Tibial nerve (tissue), 4 donors: ENCODE data around the gene GNB5. TPM values are rescaled to one million over a fixed set of nuclear protein-coding genes. Genes with fewer than 3 reads are reported as not detected.

Experiments
- DNase-seq, 2 donors: peaks; one replicate each; pipeline ENCODE4 v3.0.0-alpha.2; 2019; ENCODE audit warnings: low spot score in 2 of 2
- H3K27ac ChIP-seq, 4 donors: fragments of 200-600 bp; sonication (generic) in 3 of 4; one replicate each; pipeline ENCODE4 v1.5.1; 2017 to 2019; ENCODE audit warnings: mild to moderate bottlenecking in 1 of 4
- H3K27me3 ChIP-seq, 2 donors: fragments of 200-600 bp; sonication (generic) in 1 of 2; one replicate each; pipeline versions ENCODE4 v1.5.1 to v1.6.0; 2017 to 2019
- H3K36me3 ChIP-seq, 3 donors: fragments of 200-600 bp; sonication (generic); one replicate each; pipeline ENCODE4 v1.5.1; 2018 to 2019
- H3K4me1 ChIP-seq, 4 donors: fragments of 200-600 bp; sonication (generic) in 3 of 4; one replicate each; pipeline ENCODE4 v1.5.1; 2017 to 2019
- H3K4me3 ChIP-seq, 4 donors: fragments of 200-600 bp; sonication (generic) in 3 of 4; one replicate each; pipeline ENCODE4 v1.5.1; 2017 to 2019; ENCODE audit warnings: mild to moderate bottlenecking in 1 of 4, moderate library complexity in 1 of 4
- H3K9me3 ChIP-seq, 4 donors: fragments of 200-600 bp; sonication (generic) in 3 of 4; one replicate each; pipeline ENCODE4 v1.5.1; 2017 to 2019
- CTCF ChIP-seq, 5 experiments: fragments of 200-600 bp in 3 of 5; fragments of 450-650 bp in 2 of 5; sonication (generic) in 3 of 5; IDR thresholded peaks; one replicate each; pipeline ENCODE4 v1.5.1; 2016 to 2019; ENCODE audit warnings: antibody characterized with exemption in 5 of 5, mild to moderate bottlenecking in 3 of 5, moderate library complexity in 2 of 5
- EP300 ChIP-seq, 2 donors: sonication (generic); formaldehyde crosslinking; IDR thresholded peaks; one replicate each; pipeline ENCODE4 v1.6.1; 2017; ENCODE audit warnings: antibody characterized with exemption in 2 of 2, mild to moderate bottlenecking in 1 of 2
- POLR2A ChIP-seq, 2 donors: fragments of 450-650 bp; IDR thresholded peaks; one replicate each; pipeline ENCODE4 v1.6.1; 2017; ENCODE audit warnings: antibody characterized with exemption in 2 of 2, mild to moderate bottlenecking in 2 of 2, moderate library complexity in 2 of 2
- WGBS, 2 donors: methylation state at CpG; one replicate each; pipeline ENCODE4 v1.1.5; 2018; 5-methylcytosine and 5-hydroxymethylcytosine counted together
- total RNA-seq, 4 donors: library from RNA; depleted of rRNA; stranded (reverse); fragments of >200 nt; gene quantifications; one replicate each; pipeline ENCODE4 v1.1.0, GENCODE V29; 2016

GNB5 gene
- total RNA-seq, 4 donors from 2014 or later: 5.5 to 24.1 (median 16.4) TPM

GRCh38 chr15:52162876-52163275 lies 28.3 kb downstream of the GNB5 start:
- no peaks in the 10 kb centered on the region for H3K9me3 ChIP-seq
- 89% methylated on average over 21 to 22 of the region's 22 CpGs for WGBS, 2 donors
- peaks cover 0 to 8% (median 0%) of the 10 kb centered on the region in 3 donors for H3K36me3 ChIP-seq
- H3K27me3 ChIP-seq: no peaks in the 10 kb centered on the region
- DNase-seq: no peak
- TF ChIP-seq POLR2A (IDR thresholded peaks at IDR 0.05): no peak
- no peak for TF ChIP-seq EP300 (IDR thresholded peaks at IDR 0.05)
- no peak for TF ChIP-seq CTCF (IDR thresholded peaks at IDR 0.05)
- no peak overlapping the region for H3K4me3 ChIP-seq
- no peak overlapping the region for H3K27ac ChIP-seq
- no peaks in the 10 kb centered on the region for H3K4me1 ChIP-seq

DNA sequence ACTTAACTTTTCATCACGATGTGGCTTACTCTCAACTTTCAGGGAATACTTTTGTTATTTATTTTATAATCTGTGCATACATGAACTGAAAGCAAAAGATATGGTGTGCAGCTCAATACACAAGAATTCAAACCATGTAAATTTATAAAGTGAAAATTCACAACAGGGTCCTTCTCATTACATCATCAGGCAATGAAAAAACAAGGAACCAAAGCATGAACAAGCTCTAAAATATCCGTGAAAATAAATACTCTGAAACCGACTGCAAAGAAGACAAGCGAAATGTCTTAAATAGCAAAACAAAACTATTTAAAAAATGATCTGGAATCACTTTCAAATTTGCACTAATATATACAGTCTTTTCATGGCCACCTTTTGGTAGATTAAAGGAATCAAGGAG lies 28.9 kb downstream of the GNB5 start:
- no peak for DNase-seq
- Histone ChIP-seq H3K4me3 (no peak overlapping the region), H3K9me3 (no peaks in the 10 kb centered on the region), H3K27me3 (no peaks in the 10 kb centered on the region), H3K36me3 (peaks cover 0 to 8% (median 0%) of the 10 kb centered on the region in 3 donors), H3K4me1 (no peaks in the 10 kb centered on the region), H3K27ac (no peak overlapping the region)
- no peak for TF ChIP-seq POLR2A (IDR thresholded peaks at IDR 0.05)
- no peak for TF ChIP-seq EP300 (IDR thresholded peaks at IDR 0.05)
- no peak for TF ChIP-seq CTCF (IDR thresholded peaks at IDR 0.05)
- 49 to 52% methylated on average over 4 of the region's 4 CpGs for WGBS, 2 donors

DNA sequence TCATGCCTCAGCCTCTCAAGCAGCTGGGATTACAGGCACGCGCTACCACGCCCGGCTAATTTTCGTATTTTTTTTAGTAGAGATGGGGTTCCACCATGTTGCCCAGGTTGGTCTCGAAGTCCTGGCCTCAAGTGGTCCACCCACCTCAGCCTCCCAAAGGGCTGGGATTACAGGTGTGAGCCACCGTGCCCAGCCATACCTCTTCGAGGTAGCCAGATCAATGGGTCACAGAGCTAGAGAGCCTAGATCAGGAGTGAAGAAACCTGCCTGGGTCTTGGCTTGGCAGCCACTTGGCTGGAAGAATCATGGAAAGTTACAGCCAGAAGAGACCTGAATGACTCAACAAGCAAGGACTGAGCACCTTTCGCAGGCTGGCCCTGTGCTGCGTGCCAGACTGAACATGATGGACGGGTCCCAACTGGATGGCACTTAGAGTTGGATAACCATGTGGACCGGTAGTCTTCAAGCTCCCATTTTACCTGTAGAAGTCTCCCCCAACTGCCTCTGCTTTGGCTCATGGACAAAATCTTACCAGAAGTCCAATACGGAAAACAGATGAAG lies 29.7 kb downstream of the GNB5 start:
- WGBS, 2 donors: 97 to 98% methylated on average over 13 of the region's 13 CpGs
- Histone ChIP-seq H3K9me3 (no peaks in the 10 kb centered on the region), H3K4me3 (no peak overlapping the region), H3K4me1 (no peaks in the 10 kb centered on the region), H3K27me3 (no peaks in the 10 kb centered on the region), H3K36me3 (peaks cover 0 to 8% (median 0%) of the 10 kb centered on the region in 3 donors), H3K27ac (no peak overlapping the region)
- DNase-seq: no peak
- TF ChIP-seq POLR2A (IDR thresholded peaks at IDR 0.05) (no peak), CTCF (IDR thresholded peaks at IDR 0.05) (no peak), EP300 (IDR thresholded peaks at IDR 0.05) (no peak)

DNA sequence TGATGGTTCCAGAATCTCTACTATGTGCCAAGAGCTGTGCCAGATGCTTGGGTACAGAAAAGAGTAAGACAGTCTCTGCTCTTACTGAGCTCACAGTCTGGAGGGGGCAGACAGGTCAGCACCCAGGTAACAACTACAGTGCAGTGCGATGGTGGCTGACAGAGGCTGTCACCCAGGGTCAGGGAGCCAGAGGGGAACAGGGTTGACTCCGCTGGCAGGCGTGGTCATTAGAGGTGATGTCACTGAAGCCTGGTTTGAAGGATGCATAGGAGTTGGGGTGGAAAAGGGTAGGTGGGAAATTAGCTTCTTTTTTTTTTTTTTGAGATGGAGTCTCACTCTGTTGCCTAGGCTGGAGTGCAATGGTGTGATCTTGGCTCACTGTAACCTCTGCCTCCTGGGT lies 31.5 kb downstream of the GNB5 start:
- no peak overlapping the region for H3K4me3 ChIP-seq

More for the DNA sequence above, 31.5 kb downstream of the GNB5 start:
- Histone ChIP-seq H3K36me3 (peaks cover 0 to 8% (median 0%) of the 10 kb centered on the region in 3 donors), H3K27ac (no peak overlapping the region), H3K4me1 (no peaks in the 10 kb centered on the region), H3K9me3 (no peaks in the 10 kb centered on the region), H3K27me3 (no peaks in the 10 kb centered on the region)
- DNase-seq: no peak
- TF ChIP-seq POLR2A (IDR thresholded peaks at IDR 0.05) (no peak), CTCF (IDR thresholded peaks at IDR 0.05) (no peak), EP300 (IDR thresholded peaks at IDR 0.05) (no peak)
- 95 to 96% methylated on average over 3 of the region's 3 CpGs for WGBS, 2 donors
